Tibial artery (tissue), 4 donors: ENCODE measurements around the gene C6.
A peak's percentile ranks its signal among the peaks of the same experiment; 100 is the strongest.

ENCODE experiments used
- DNase-seq, 2 donors: peaks; one replicate each; pipeline ENCODE4 v3.0.0-alpha.2; 2019
- H3K27ac ChIP-seq, 2 donors: fragments of 200-600 bp; sonication (generic) in 1 of 2; 1 replicate in 1 of 2; 2 replicates in 1 of 2; pipeline ENCODE4 v1.5.1; 2018 to 2019; ENCODE audit warnings: mild to moderate bottlenecking in 1 of 2
- H3K27me3 ChIP-seq, 2 donors: fragments of 200-600 bp; sonication (generic) in 1 of 2; one replicate each; pipeline versions ENCODE4 v1.5.1 to v1.6.0; 2016 to 2019
- H3K36me3 ChIP-seq, 3 donors: fragments of 200-600 bp; sonication (generic) in 2 of 3; one replicate each; pipeline ENCODE4 v1.5.1; 2016 to 2019; ENCODE audit warnings: mild to moderate bottlenecking in 2 of 3
- H3K4me1 ChIP-seq, 4 donors: fragments of 200-600 bp; sonication (generic) in 2 of 4; 1 replicate in 3 of 4; 2 replicates in 1 of 4; pipeline ENCODE4 v1.5.1; 2016 to 2019
- H3K4me3 ChIP-seq, 2 donors: fragments of 200-600 bp; sonication (generic) in 1 of 2; 1 replicate in 1 of 2; 2 replicates in 1 of 2; pipeline ENCODE4 v1.5.1; 2018 to 2019; ENCODE audit warnings: mild to moderate bottlenecking in 2 of 2
- H3K9me3 ChIP-seq, 3 donors: fragments of 200-600 bp; sonication (generic) in 1 of 3; one replicate each; pipeline ENCODE4 v1.5.1; 2016 to 2019
- CTCF ChIP-seq, 2 experiments: fragments of 200-600 bp in 1 of 2; fragments of 450-650 bp in 1 of 2; IDR thresholded peaks; one replicate each; pipeline ENCODE4 v1.5.1; 2017 to 2019; ENCODE audit warnings: antibody characterized with exemption in 2 of 2, mild to moderate bottlenecking in 1 of 2, moderate library complexity in 1 of 2
- intact Hi-C: fragments of 100-400 bp; cut with DNase I; formaldehyde crosslinking; loops from one replicate; pipeline ENCODE4 v1.15.0; 2023; ENCODE audit warnings: low total_unique reads

C6 gene

GRCh38 chr5:41172012-41172411 lies 41.3 kb downstream of the C6 start:
- intact Hi-C loops = no loop called here
- no peak for DNase-seq
- H3K27me3 ChIP-seq = no peaks in the 10 kb centered on the region
- H3K4me3 ChIP-seq = no peak overlapping the region
- no peaks in the 10 kb centered on the region for H3K36me3 ChIP-seq
- TF ChIP-seq CTCF (IDR thresholded peaks at IDR 0.05) = no peak
- H3K4me1 ChIP-seq = no peaks in the 10 kb centered on the region
- no peak overlapping the region for H3K27ac ChIP-seq
- H3K9me3 ChIP-seq = no peaks in the 10 kb centered on the region

- intact Hi-C loops = no loop called here
- no peak for TF ChIP-seq CTCF (IDR thresholded peaks at IDR 0.05)
- H3K9me3 ChIP-seq = no peaks in the 10 kb centered on the region
- no peak overlapping the region for H3K27ac ChIP-seq
- H3K27me3 ChIP-seq = no peaks in the 10 kb centered on the region
- H3K4me3 ChIP-seq = no peak overlapping the region
- no peaks in the 10 kb centered on the region for H3K36me3 ChIP-seq
- no peak for DNase-seq
- peaks cover 0 to 21% (median 10%) of the 10 kb centered on the region in 4 donors for H3K4me1 ChIP-seq
Observed at GRCh38 chr5:41161271-41161670, 52.1 kb downstream of the C6 start.

DNA sequence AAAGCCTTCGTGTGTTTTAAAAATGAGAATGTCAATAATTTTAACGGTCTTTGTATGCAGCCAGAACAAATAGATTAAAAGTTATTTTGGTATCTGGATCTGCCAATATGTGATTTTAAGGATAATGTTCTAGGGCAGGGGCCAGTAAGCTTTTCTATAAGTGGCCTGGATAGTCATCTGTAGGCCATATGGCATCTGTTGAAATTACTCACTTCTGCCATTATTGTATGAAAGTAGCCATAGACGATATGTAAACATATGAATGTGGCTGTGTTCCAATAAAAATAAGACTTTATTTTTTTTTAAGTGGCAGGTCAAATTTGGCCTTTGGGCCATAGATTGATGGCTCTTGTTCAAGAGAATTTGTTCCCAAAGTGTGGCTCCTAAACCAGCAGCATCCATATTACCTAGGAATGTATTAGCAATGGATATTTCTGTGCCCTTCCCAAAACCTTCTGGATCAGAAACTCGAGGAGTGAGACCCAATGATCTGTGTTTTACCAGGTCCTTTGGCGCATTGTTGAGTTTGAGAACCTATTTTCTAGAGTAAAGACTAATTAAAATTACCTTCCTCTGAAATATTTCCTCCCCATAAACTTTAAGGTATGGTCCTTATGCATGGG lies 55.9 kb downstream of the C6 start:
- DNase-seq = no peak
- Histone ChIP-seq H3K4me1 (peaks cover 0 to 26% (median 11%) of the 10 kb centered on the region in 4 donors), H3K27ac (peak overlapping the region; percentile 43 to 44), H3K36me3 (no peaks in the 10 kb centered on the region), H3K27me3 (no peaks in the 10 kb centered on the region), H3K9me3 (no peaks in the 10 kb centered on the region), H3K4me3 (no peak overlapping the region)
- intact Hi-C loops = no loop called here
- no peak for TF ChIP-seq CTCF (IDR thresholded peaks at IDR 0.05)

GRCh38 chr5:41156739-41157138 lies 56.6 kb downstream of the C6 start:
- no peak for TF ChIP-seq CTCF (IDR thresholded peaks at IDR 0.05)
- intact Hi-C loops = no loop called here
- Histone ChIP-seq H3K27me3 (no peaks in the 10 kb centered on the region), H3K4me3 (no peak overlapping the region), H3K27ac (peak overlapping the region; percentile 43 to 44), H3K9me3 (no peaks in the 10 kb centered on the region), H3K4me1 (peaks cover 0 to 33% (median 14%) of the 10 kb centered on the region in 4 donors), H3K36me3 (no peaks in the 10 kb centered on the region)
- no peak for DNase-seq

- no peak for DNase-seq
- H3K4me3 ChIP-seq = no peak overlapping the region
- no peaks in the 10 kb centered on the region for H3K36me3 ChIP-seq
- no peak for TF ChIP-seq CTCF (IDR thresholded peaks at IDR 0.05)
- no peak overlapping the region for H3K27ac ChIP-seq
- no peaks in the 10 kb centered on the region for H3K27me3 ChIP-seq
- H3K9me3 ChIP-seq = no peaks in the 10 kb centered on the region
- peaks cover 0 to 47% (median 15%) of the 10 kb centered on the region in 4 donors for H3K4me1 ChIP-seq
- intact Hi-C loops = no loop called here
Observed at GRCh38 chr5:41154491-41154890, 58.8 kb downstream of the C6 start.

DNA sequence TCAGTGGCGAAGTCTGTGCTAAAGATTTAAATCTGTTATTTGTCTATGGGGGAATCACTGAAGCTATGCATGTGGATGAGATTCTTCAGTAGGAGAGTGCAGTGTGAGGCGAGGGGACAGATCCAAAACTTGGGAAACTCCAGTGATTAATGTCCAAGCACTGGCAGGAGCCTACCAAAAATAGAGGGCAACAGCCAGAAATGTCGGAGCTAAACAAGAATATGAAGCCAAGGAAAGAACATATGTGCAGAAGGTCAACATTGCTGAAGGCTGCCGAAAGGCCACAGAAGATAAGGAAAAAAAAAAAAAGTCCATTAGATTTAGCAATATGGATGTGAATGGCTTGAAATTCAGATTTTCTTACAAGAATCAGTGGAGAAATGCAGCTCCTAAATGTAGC lies 61.8 kb downstream of the C6 start:
- intact Hi-C loops = no loop called here
- DNase-seq = peak in 1 of 2 donors; percentile 42

More for the DNA sequence above, 61.8 kb downstream of the C6 start:
- H3K27ac ChIP-seq = peak overlapping the region in 1 of 2 donors; percentile 2
- no peak for TF ChIP-seq CTCF (IDR thresholded peaks at IDR 0.05)
- H3K36me3 ChIP-seq = no peaks in the 10 kb centered on the region
- no peaks in the 10 kb centered on the region for H3K9me3 ChIP-seq
- H3K4me1 ChIP-seq = peaks cover 0 to 29% (median 6%) of the 10 kb centered on the region in 4 donors
- no peak overlapping the region for H3K4me3 ChIP-seq
- H3K27me3 ChIP-seq = no peaks in the 10 kb centered on the region
